ENCODE measurements around the gene TRAPPC3. TPM values are rescaled to one million over a fixed set of nuclear protein-coding genes. Genes with fewer than 3 reads are reported as not detected.

Gene TRAPPC3
- total RNA-seq, 1 experiment from 2014 or later = 64.6 TPM

DNA sequence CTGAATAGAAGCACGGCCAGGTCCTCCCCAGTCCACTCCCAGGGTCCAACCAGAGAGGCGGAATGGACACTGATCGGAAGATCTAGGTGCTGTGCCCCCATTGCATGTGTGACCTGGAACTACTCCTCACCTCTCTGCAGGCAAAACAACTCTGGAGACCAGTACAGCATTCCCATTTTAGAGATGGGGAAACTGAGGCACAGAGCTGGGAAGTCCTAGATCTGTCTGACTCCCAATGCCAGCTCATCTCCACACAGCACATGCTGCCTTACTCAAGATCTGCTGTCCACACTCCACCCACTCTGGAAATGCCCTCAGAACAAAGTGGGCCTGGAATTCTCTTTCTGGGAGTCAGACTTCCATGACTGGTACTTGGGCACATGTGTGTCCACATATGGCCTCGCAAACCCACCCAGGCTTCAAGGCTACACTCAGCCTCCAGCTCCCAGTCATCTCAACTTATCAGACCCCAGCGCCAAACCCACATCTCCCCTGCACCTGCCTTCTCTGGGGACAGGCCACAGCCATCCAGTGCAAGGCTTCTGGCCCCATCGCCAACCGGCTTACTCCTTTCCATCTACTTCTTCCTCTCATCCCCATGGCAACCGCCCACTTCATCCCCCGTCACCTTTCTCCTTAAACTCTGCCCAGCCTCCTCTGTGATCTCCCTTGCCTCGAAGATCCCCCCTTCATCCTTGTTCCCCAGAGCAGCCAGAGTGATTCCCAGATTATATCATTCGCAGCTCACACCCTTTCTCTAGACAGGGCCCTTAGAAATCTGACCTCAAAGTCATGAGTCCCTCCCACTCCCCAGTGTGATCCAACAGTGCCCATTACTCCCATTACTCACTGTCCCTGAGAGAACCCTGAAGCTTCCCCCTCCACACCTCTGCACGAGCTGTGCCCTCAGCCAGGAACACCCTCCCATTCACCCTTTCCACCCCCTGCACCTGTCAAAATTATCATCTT is 26.9 kb downstream of the TRAPPC3 start (continued):
- TF ChIP-seq ATF3 (IDR thresholded peaks at IDR 0.05) = no peak
- TF ChIP-seq CEBPB (IDR thresholded peaks at IDR 0.05; ENCODE audit: low read depth) = no peak
- TF ChIP-seq, protein P1, sequence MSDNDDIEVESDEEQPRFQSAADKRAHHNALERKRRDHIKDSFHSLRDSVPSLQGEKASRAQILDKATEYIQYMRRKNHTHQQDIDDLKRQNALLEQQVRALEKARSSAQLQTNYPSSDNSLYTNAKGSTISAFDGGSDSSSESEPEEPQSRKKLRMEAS (IDR thresholded peaks at IDR 0.05) = no peak

DNA sequence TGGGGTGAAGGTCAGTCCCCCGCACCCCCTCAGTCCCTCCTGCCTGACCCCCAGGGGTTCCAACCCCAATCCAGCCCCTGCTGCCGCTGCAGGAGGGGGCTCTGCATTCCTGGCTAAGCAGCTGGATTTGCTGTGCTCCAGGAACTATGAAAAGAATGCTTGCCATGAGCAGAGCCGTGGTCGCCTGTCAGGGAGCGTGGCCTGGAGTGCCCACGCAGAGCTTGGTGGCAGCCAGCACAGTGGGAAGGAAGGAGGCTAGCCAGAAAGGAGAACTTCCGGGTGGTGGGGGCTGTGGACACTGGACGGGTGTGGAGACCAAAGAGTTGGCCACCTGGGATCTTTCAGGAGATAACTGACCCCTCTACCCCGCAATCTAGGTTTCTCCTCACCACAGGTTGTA is 29.8 kb downstream of the TRAPPC3 start:
- ChIA-PET POLR2A (no interaction called here), RAD21 (ENCODE audit: low non-redundant PET in 1 of 2, low total read pairs in 2 of 2, uncharacterized antibody in 2 of 2, unreplicated experiment in 2 of 2) (no interaction called here), CTCF (interaction anchor here (0.9 kb wide), 1 partner anchor 15 kb away, joined by 3 read pairs; no protein-coding TSS in a partner anchor)
- Histone ChIP-seq H3K9me2 (ENCODE audit: insufficient read depth) (no peaks in the 10 kb centered on the region), H3K9me3 (ENCODE audit: control insufficient read depth in 1 of 2, insufficient read depth in 1 of 2, low read depth in 1 of 2, low read length in 2 of 2) (no peaks in the 10 kb centered on the region), H3K9ac (ENCODE audit: low read length) (no peak overlapping the region), H3K27me3 (ENCODE audit: insufficient read depth, low read length) (no peaks in the 10 kb centered on the region), H2AFZ (ENCODE audit: low read depth, low read length, poor library complexity, severe bottlenecking) (no peak overlapping the region), H3K4me3 (replicated peaks in 1 of 2; ENCODE audit: low read depth in 1 of 2, low read length in 2 of 2) (no peak overlapping the region), H3K27ac (ENCODE audit: low read depth, low read length) (no peak overlapping the region), H3K79me2 (ENCODE audit: insufficient read depth, low read length) (no peaks in the 10 kb centered on the region), H3K4me2 (ENCODE audit: low read length) (no peak overlapping the region), H4K20me1 (ENCODE audit: insufficient read depth) (no peaks in the 10 kb centered on the region), H3K36me3 (ENCODE audit: control insufficient read depth in 1 of 2, insufficient read depth in 2 of 2, low read length in 2 of 2) (no peaks in the 10 kb centered on the region), H3K4me1 (ENCODE audit: control insufficient read depth in 1 of 2, insufficient read depth in 2 of 2, low read length in 2 of 2) (no peaks in the 10 kb centered on the region)
- intact Hi-C loops (cut with micrococcal nuclease) = no loop called here
- BruUV-seq (replicated peaks) = no TSS peak
- ATAC-seq (no peak), DNase-seq (ENCODE audit: low read depth, low spot score) (no peak)
- TF ChIP-seq EZH2phosphoT487 (IDR thresholded peaks at IDR 0.05; ENCODE audit: borderline replicate concordance) = no peak
- TF ChIP-seq, protein P1 (IDR thresholded peaks at IDR 0.05) = no peak
- TF ChIP-seq EZH2 (IDR thresholded peaks at IDR 0.05) = no peak
- TF ChIP-seq YY1 (IDR thresholded peaks at IDR 0.05; ENCODE audit: extremely low read depth, insufficient replicate concordance, low read depth, low read length) = no peak
- no peak for TF ChIP-seq SIN3A (IDR thresholded peaks at IDR 0.05; ENCODE audit: low read depth)
- no peak for TF ChIP-seq CEBPB (IDR thresholded peaks at IDR 0.05; ENCODE audit: low read depth)
- TF ChIP-seq EGR1 (IDR thresholded peaks at IDR 0.05; ENCODE audit: low read depth) = no peak
- no peak for TF ChIP-seq RAD21 (IDR thresholded peaks at IDR 0.05; ENCODE audit: low read depth)
- TF ChIP-seq ELF1 (IDR thresholded peaks at IDR 0.05; ENCODE audit: borderline replicate concordance, low read depth) = no peak
- TF ChIP-seq ZFX (IDR thresholded peaks at IDR 0.05) = no peak
- TF ChIP-seq JUND (IDR thresholded peaks at IDR 0.05) = no peak
- TF ChIP-seq CBX3 (IDR thresholded peaks at IDR 0.05; ENCODE audit: low read depth) = no peak
- TF ChIP-seq FOSL1 (IDR thresholded peaks at IDR 0.05; ENCODE audit: low read depth) = no peak
- no peak for TF ChIP-seq POLR2AphosphoS5 (IDR thresholded peaks at IDR 0.05; ENCODE audit: low read depth, low read length)
- TF ChIP-seq TCF7L2 (IDR thresholded peaks at IDR 0.05; ENCODE audit: borderline replicate concordance, extremely low read depth, insufficient read depth, insufficient read length) = no peak
- TF ChIP-seq, protein P2, sequence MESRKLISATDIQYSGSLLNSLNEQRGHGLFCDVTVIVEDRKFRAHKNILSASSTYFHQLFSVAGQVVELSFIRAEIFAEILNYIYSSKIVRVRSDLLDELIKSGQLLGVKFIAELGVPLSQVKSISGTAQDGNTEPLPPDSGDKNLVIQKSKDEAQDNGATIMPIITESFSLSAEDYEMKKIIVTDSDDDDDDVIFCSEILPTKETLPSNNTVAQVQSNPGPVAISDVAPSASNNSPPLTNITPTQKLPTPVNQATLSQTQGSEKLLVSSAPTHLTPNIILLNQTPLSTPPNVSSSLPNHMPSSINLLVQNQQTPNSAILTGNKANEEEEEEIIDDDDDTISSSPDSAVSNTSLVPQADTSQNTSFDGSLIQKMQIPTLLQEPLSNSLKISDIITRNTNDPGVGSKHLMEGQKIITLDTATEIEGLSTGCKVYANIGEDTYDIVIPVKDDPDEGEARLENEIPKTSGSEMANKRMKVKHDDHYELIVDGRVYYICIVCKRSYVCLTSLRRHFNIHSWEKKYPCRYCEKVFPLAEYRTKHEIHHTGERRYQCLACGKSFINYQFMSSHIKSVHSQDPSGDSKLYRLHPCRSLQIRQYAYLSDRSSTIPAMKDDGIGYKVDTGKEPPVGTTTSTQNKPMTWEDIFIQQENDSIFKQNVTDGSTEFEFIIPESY (IDR thresholded peaks at IDR 0.05; ENCODE audit: extremely low read depth, insufficient replicate concordance, low read length) = no peak
